GM12801 (cell line): ENCODE data around the gene WIZ.

Experiments
- TF ChIP-seq, protein P1 (sequence below): IDR thresholded peaks from one replicate; pipeline ENCODE4 v1.5.1; 2011; ENCODE audit warnings: control low read depth; ENCODE audit not compliant: insufficient read length; ENCODE audit errors: extremely low read depth

WIZ gene

DNA sequence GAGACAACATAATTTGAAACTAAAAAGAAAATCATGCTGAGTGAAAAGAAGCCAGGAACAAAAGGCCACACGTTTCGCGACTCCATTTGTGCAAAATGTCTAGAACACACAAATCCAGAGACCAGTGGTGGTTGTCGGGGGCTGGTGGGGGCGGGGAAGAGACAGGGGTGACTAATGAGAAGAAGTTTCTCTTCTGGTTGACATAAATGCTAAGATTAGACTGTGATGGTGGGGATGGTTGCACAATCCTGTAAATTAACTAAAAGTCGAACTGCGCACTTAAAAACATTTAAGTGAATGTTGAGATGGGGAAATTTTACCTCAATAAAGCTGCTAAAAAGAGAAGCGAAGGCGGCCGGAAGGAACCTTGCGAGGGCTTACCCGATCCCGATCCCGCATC lies 77.3 kb downstream of the WIZ start:
- TF ChIP-seq, protein P1, sequence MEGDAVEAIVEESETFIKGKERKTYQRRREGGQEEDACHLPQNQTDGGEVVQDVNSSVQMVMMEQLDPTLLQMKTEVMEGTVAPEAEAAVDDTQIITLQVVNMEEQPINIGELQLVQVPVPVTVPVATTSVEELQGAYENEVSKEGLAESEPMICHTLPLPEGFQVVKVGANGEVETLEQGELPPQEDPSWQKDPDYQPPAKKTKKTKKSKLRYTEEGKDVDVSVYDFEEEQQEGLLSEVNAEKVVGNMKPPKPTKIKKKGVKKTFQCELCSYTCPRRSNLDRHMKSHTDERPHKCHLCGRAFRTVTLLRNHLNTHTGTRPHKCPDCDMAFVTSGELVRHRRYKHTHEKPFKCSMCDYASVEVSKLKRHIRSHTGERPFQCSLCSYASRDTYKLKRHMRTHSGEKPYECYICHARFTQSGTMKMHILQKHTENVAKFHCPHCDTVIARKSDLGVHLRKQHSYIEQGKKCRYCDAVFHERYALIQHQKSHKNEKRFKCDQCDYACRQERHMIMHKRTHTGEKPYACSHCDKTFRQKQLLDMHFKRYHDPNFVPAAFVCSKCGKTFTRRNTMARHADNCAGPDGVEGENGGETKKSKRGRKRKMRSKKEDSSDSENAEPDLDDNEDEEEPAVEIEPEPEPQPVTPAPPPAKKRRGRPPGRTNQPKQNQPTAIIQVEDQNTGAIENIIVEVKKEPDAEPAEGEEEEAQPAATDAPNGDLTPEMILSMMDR: no peak

DNA sequence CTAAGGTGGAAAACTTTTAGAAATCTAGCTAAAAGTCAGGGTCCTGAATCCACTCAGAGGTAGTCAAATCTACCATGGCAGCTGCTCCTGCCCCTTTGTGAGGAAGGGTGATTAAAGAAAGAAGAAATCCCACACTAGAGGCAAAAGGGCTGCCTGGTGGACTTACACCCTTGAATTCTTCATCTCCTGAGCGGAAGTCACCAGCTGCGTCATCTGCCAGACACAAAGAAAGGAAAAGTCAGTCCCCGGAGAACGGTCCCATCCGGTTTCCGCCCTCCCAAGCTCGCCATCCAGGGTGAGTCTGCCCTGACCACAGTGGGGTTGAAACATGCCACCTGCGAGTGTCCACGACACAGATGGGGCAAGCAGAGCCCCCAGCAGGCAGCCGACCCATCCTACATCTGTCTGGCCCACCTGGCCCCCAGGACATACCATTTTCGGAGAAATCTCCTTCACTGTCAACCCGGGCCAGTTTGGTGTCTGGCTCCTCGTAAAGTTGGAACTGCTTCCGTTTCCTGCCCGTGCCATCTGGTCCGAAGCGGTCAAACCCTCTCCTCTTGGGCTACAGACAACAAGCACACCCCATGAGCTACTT lies 77.9 kb downstream of the WIZ start:
- TF ChIP-seq, protein P1: no peak

DNA sequence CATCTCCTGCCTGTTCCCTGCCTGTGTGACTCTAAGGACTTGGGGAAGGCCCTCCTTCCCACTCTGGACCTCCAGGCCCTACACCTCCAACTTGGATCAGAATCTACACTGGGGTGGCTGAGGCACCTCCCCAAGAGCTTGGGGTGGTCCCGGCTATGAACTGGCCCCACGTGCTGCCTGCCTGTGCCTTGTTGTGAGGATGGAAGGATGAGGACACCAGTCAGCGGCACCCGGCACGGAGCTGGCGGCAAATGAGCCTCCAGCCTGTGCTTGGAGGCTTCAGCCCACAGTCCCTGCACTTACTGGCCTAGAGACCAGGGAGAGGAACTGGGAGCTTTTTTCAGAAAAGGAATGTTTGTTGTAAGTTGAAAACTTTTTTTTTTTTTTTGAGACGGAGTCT lies 78.6 kb downstream of the WIZ start:
- TF ChIP-seq, protein P1: no peak
